ENCODE results near the gene SV2C.

The SV2C gene

GRCh38 chr5:76342474-76342873 lies 259.3 kb downstream of the SV2C start:
- no peaks in the 10 kb centered on the region for H3K36me3 ChIP-seq (ENCODE audit: control insufficient read depth, insufficient read depth, low read length)
- no peaks in the 10 kb centered on the region for H3K27me3 ChIP-seq (replicated peaks; ENCODE audit: control insufficient read depth, insufficient read depth, low read length, poor library complexity, severe bottlenecking)
- no peak overlapping the region for H3K27ac ChIP-seq (ENCODE audit: insufficient read depth, low read length, poor library complexity, severe bottlenecking)
- no peaks in the 10 kb centered on the region for H3K9me3 ChIP-seq (ENCODE audit: control insufficient read depth, low read length)
- H3K4me3 ChIP-seq (ENCODE audit: insufficient read depth, low read depth, low read length, poor library complexity, severe bottlenecking): no peak overlapping the region
- DNase-seq: no peak
- H3K4me1 ChIP-seq (ENCODE audit: control insufficient read depth, insufficient read depth, low read length, poor library complexity, severe bottlenecking): peaks cover 19% of the 10 kb centered on the region

GRCh38 chr5:76345582-76345981 lies 262.4 kb downstream of the SV2C start:
- DNase-seq: no peak

GRCh38 chr5:76351176-76351575 lies 268.0 kb downstream of the SV2C start:
- DNase-seq: no peak
- Histone ChIP-seq H3K27me3 (replicated peaks; ENCODE audit: control insufficient read depth, insufficient read depth, low read length, poor library complexity, severe bottlenecking) (no peaks in the 10 kb centered on the region), H3K4me1 (ENCODE audit: control insufficient read depth, insufficient read depth, low read length, poor library complexity, severe bottlenecking) (no peaks in the 10 kb centered on the region), H3K4me3 (ENCODE audit: insufficient read depth, low read depth, low read length, poor library complexity, severe bottlenecking) (no peak overlapping the region), H3K27ac (ENCODE audit: insufficient read depth, low read length, poor library complexity, severe bottlenecking) (no peak overlapping the region), H3K36me3 (ENCODE audit: control insufficient read depth, insufficient read depth, low read length) (no peaks in the 10 kb centered on the region), H3K9me3 (ENCODE audit: control insufficient read depth, low read length) (no peaks in the 10 kb centered on the region)

More at GRCh38 chr5:76345582-76345981, 262.4 kb downstream of the SV2C start:
- H3K27ac ChIP-seq (ENCODE audit: insufficient read depth, low read length, poor library complexity, severe bottlenecking): no peak overlapping the region
- H3K9me3 ChIP-seq (ENCODE audit: control insufficient read depth, low read length): no peaks in the 10 kb centered on the region
- peaks cover 9% of the 10 kb centered on the region for H3K4me1 ChIP-seq (ENCODE audit: control insufficient read depth, insufficient read depth, low read length, poor library complexity, severe bottlenecking)
- no peaks in the 10 kb centered on the region for H3K27me3 ChIP-seq (replicated peaks; ENCODE audit: control insufficient read depth, insufficient read depth, low read length, poor library complexity, severe bottlenecking)
- H3K36me3 ChIP-seq (ENCODE audit: control insufficient read depth, insufficient read depth, low read length): no peaks in the 10 kb centered on the region
- H3K4me3 ChIP-seq (ENCODE audit: insufficient read depth, low read depth, low read length, poor library complexity, severe bottlenecking): no peak overlapping the region

- H3K36me3 ChIP-seq (ENCODE audit: control insufficient read depth, insufficient read depth, low read length): no peaks in the 10 kb centered on the region
- H3K4me3 ChIP-seq (ENCODE audit: insufficient read depth, low read depth, low read length, poor library complexity, severe bottlenecking): no peak overlapping the region
- H3K27ac ChIP-seq (ENCODE audit: insufficient read depth, low read length, poor library complexity, severe bottlenecking): no peak overlapping the region
- DNase-seq: no peak
- no peaks in the 10 kb centered on the region for H3K27me3 ChIP-seq (replicated peaks; ENCODE audit: control insufficient read depth, insufficient read depth, low read length, poor library complexity, severe bottlenecking)
- no peaks in the 10 kb centered on the region for H3K9me3 ChIP-seq (ENCODE audit: control insufficient read depth, low read length)
- no peaks in the 10 kb centered on the region for H3K4me1 ChIP-seq (ENCODE audit: control insufficient read depth, insufficient read depth, low read length, poor library complexity, severe bottlenecking)
These were observed 268.4 kb downstream of the SV2C start for GRCh38 chr5:76351577-76351976.

GRCh38 chr5:76356887-76357286 lies 273.7 kb downstream of the SV2C start:
- Histone ChIP-seq H3K27me3 (replicated peaks; ENCODE audit: control insufficient read depth, insufficient read depth, low read length, poor library complexity, severe bottlenecking) (no peaks in the 10 kb centered on the region), H3K9me3 (ENCODE audit: control insufficient read depth, low read length) (no peaks in the 10 kb centered on the region), H3K27ac (ENCODE audit: insufficient read depth, low read length, poor library complexity, severe bottlenecking) (no peak overlapping the region), H3K36me3 (ENCODE audit: control insufficient read depth, insufficient read depth, low read length) (no peaks in the 10 kb centered on the region), H3K4me1 (ENCODE audit: control insufficient read depth, insufficient read depth, low read length, poor library complexity, severe bottlenecking) (no peaks in the 10 kb centered on the region), H3K4me3 (ENCODE audit: insufficient read depth, low read depth, low read length, poor library complexity, severe bottlenecking) (no peak overlapping the region)
- no peak for DNase-seq

- Histone ChIP-seq H3K4me1 (ENCODE audit: control insufficient read depth, insufficient read depth, low read length, poor library complexity, severe bottlenecking) (no peaks in the 10 kb centered on the region), H3K27me3 (replicated peaks; ENCODE audit: control insufficient read depth, insufficient read depth, low read length, poor library complexity, severe bottlenecking) (no peaks in the 10 kb centered on the region)
- no peak for DNase-seq
These were observed 280.4 kb downstream of the SV2C start for GRCh38 chr5:76363352-76364225.

GRCh38 chr5:76364226-76364589 lies 281.0 kb downstream of the SV2C start:
- DNase-seq: no peak
- Histone ChIP-seq H3K36me3 (ENCODE audit: control insufficient read depth, insufficient read depth, low read length) (no peaks in the 10 kb centered on the region), H3K27me3 (replicated peaks; ENCODE audit: control insufficient read depth, insufficient read depth, low read length, poor library complexity, severe bottlenecking) (no peaks in the 10 kb centered on the region), H3K4me3 (ENCODE audit: insufficient read depth, low read depth, low read length, poor library complexity, severe bottlenecking) (no peak overlapping the region), H3K27ac (ENCODE audit: insufficient read depth, low read length, poor library complexity, severe bottlenecking) (no peak overlapping the region), H3K9me3 (ENCODE audit: control insufficient read depth, low read length) (no peaks in the 10 kb centered on the region), H3K4me1 (ENCODE audit: control insufficient read depth, insufficient read depth, low read length, poor library complexity, severe bottlenecking) (no peaks in the 10 kb centered on the region)

More at GRCh38 chr5:76363352-76364225, 280.4 kb downstream of the SV2C start:
- Histone ChIP-seq H3K36me3 (ENCODE audit: control insufficient read depth, insufficient read depth, low read length) (no peaks in the 10 kb centered on the region), H3K4me3 (ENCODE audit: insufficient read depth, low read depth, low read length, poor library complexity, severe bottlenecking) (no peak overlapping the region), H3K9me3 (ENCODE audit: control insufficient read depth, low read length) (no peaks in the 10 kb centered on the region), H3K27ac (ENCODE audit: insufficient read depth, low read length, poor library complexity, severe bottlenecking) (no peak overlapping the region)

- Histone ChIP-seq H3K4me3 (ENCODE audit: insufficient read depth, low read depth, low read length, poor library complexity, severe bottlenecking) (no peak overlapping the region), H3K9me3 (ENCODE audit: control insufficient read depth, low read length) (no peaks in the 10 kb centered on the region), H3K27ac (ENCODE audit: insufficient read depth, low read length, poor library complexity, severe bottlenecking) (no peak overlapping the region), H3K4me1 (ENCODE audit: control insufficient read depth, insufficient read depth, low read length, poor library complexity, severe bottlenecking) (no peaks in the 10 kb centered on the region), H3K36me3 (ENCODE audit: control insufficient read depth, insufficient read depth, low read length) (no peaks in the 10 kb centered on the region), H3K27me3 (replicated peaks; ENCODE audit: control insufficient read depth, insufficient read depth, low read length, poor library complexity, severe bottlenecking) (no peaks in the 10 kb centered on the region)
- DNase-seq: no peak
These were observed 282.4 kb downstream of the SV2C start for GRCh38 chr5:76365561-76365960.

- Histone ChIP-seq H3K36me3 (ENCODE audit: control insufficient read depth, insufficient read depth, low read length) (no peaks in the 10 kb centered on the region), H3K4me3 (ENCODE audit: insufficient read depth, low read depth, low read length, poor library complexity, severe bottlenecking) (no peak overlapping the region), H3K27me3 (replicated peaks; ENCODE audit: control insufficient read depth, insufficient read depth, low read length, poor library complexity, severe bottlenecking) (no peaks in the 10 kb centered on the region), H3K4me1 (ENCODE audit: control insufficient read depth, insufficient read depth, low read length, poor library complexity, severe bottlenecking) (no peaks in the 10 kb centered on the region), H3K9me3 (ENCODE audit: control insufficient read depth, low read length) (no peaks in the 10 kb centered on the region), H3K27ac (ENCODE audit: insufficient read depth, low read length, poor library complexity, severe bottlenecking) (no peak overlapping the region)
- no peak for DNase-seq
These were observed 283.4 kb downstream of the SV2C start for GRCh38 chr5:76366596-76366995.

GRCh38 chr5:76367623-76368371 lies 284.6 kb downstream of the SV2C start:
- H3K27me3 ChIP-seq (replicated peaks; ENCODE audit: control insufficient read depth, insufficient read depth, low read length, poor library complexity, severe bottlenecking): no peaks in the 10 kb centered on the region
- H3K27ac ChIP-seq (ENCODE audit: insufficient read depth, low read length, poor library complexity, severe bottlenecking): no peak overlapping the region
- H3K9me3 ChIP-seq (ENCODE audit: control insufficient read depth, low read length): no peaks in the 10 kb centered on the region
- no peaks in the 10 kb centered on the region for H3K4me1 ChIP-seq (ENCODE audit: control insufficient read depth, insufficient read depth, low read length, poor library complexity, severe bottlenecking)
- no peak for DNase-seq
- no peaks in the 10 kb centered on the region for H3K36me3 ChIP-seq (ENCODE audit: control insufficient read depth, insufficient read depth, low read length)
- H3K4me3 ChIP-seq (ENCODE audit: insufficient read depth, low read depth, low read length, poor library complexity, severe bottlenecking): no peak overlapping the region
